Activated CD4-positive, CD25-positive, alpha-beta regulatory T cell (primary cell): Measurements from ENCODE around the gene C7orf25.

ENCODE experiments used
- DNase-seq, 4 experiments: peaks; one replicate each; lab custom pipeline; 2025; lab: John Stamatoyannopoulos, UW

Gene C7orf25

DNA sequence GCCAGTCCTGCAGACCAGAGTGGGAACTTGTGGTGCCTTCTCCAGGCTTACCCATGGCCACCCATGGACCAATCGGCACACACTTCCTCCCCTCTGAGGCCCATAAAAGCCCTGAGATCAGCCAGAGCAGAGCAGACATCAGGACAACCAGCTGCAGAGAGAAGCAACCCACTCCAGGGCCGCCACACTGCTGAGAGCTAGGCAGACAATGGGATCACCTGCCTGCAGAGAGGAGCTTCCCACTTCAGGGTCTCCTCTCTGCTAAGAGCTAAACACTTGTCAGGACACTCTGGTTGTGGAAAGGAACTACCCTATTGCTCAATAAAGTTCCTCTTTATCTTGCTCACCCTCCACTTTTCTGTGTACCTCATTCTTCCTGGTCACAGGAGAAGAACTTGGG, 34.0 kb downstream of the C7orf25 start:
- no peak for DNase-seq

DNA sequence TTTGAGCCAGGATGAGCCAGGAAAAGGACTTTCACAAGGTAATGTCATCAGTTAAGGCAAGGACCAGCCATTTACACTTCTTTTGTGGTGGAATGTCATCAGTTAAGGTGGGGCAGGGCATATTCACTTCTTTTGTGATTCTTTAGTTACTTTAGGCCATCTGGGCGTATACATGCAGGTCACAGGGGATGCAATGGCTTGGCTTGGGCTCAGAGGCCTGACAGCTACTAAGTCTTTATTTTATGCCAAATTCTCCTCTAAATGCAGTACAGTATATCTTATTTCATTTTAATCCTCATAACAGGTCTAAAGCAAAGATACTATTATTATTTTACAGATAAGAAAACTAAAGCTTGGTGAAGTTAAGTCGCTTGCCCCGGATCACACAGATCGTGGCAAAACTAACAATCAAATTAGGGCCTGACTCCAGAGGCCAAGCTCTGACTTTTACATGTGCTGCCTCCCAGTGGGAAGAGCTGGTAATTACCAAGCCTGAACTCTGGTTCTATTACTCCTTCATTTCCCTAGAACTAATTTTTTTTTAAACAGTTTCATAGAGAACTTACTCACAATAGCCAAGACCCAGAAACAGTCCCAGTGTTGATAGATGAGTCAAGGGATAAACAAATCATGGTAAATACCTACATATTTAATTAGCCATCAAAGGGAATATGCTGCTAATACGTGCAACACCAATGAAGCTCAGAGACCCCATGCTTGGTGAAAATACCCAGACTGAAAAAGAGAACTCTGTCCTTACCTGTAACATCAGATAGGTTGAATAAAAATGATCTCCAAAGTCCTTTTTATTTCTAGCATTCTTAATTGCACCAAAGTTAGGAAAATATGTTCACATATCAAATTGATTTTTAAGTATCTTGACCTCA, 35.4 kb downstream of the C7orf25 start:
- DNase-seq = peak in 2 of 4 experiments; percentile 23 to 56

DNA sequence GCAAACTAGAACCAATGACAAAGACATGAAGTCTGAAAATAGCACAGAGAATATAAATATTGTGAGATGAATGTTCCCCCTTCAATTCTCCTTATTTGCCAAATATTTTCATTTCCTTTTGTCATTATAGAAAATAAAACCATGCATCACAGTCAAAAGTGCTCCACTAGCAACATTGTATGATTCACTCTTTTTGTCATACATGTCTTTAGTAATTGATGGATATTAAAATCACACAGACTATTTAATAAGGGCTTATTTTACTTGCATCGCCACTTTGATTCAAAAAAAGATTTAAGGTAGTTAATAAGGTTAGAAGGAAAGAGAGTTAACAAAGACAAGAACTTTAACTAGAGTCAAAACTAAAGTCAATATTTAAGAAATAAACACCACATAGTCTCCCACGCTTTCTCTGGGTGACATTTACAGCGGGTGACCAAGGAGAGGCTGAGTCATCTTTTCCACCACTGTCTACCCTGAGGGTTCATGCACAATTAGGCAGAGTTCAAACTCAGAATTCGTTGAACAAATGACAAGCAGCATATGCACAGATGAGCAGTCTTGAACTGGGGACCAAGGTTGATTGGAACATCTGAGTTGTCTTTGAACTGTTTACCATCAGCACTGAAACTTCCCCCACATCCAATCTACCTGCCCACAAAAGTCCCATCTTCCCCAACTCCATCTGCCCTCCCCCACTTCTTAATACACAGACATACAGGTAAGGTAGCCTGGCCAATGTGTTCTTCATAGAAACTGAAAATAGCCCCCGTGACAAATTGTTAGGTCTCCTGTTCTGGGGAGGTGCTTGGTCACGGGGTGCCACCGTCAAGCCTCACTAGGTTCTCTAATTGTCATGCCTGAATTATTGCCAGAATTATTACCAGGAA, 42.5 kb downstream of the C7orf25 start:
- peak in 1 of 4 experiments; percentile 5 for DNase-seq

DNA sequence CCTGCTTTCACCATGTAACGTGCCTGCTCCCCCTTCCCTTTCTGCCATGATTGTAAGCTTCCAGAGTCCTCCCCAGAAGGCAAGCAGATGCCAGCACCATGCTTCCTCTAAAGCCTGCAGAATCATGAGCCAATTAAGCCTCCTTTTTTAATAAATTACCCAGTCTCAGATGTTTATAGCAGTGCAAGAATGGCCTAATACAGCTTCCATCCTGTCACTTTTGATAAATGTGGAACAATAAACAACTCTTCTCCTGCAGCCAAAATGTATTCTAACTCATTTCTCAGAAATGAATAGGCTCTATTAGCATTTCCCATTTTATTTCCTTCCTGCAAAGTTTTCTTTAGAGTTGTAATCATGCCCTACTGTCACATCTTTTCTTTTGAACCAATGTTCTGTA, 43.4 kb downstream of the C7orf25 start:
- no peak for DNase-seq
